ENCODE measurements around the gene CAMTA2. TPM values are rescaled to one million over a fixed set of nuclear protein-coding genes. Genes with fewer than 3 reads are reported as not detected.
A peak's percentile ranks its signal among the peaks of the same experiment; 100 is the strongest.

CAMTA2 gene
- total RNA-seq, 6 experiments from 2014 or later, result 15.3 to 21.1 (median 17.7) TPM

DNA sequence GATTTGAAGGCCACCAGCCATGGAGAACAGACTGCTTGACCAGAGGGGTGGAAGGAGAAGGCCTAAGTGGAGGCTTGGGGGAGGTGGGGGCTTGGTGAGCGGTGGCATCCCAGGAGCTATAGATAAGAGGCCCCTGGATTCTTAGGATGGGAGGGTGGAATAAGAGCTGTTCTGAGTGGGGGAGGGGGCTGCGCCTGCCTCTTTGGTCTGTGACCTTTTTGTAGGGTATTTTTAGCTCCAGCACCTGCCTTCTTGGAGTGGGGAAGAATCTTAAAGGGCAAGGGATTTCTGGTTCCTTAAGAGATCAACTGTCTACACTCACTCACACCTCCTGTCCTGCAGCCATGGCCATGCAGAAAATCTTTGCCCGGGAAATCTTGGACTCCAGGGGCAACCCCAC is 36.0 kb downstream of the CAMTA2 start:
- Histone ChIP-seq H3K36me3 (peaks cover 0 to 3% (median 0%) of the 10 kb centered on the region in 4 donors), H3K27ac (no peak overlapping the region), H3K9me3 (no peaks in the 10 kb centered on the region), H3K27me3 (no peaks in the 10 kb centered on the region), H3K4me3 (peak overlapping the region in 2 of 3 donors; percentile 91 to 100), H3K4me1 (peaks cover 0 to 15% (median 5%) of the 10 kb centered on the region in 4 donors)
- ATAC-seq (no peak), DNase-seq (no peak)
- TF ChIP-seq, protein P1, sequence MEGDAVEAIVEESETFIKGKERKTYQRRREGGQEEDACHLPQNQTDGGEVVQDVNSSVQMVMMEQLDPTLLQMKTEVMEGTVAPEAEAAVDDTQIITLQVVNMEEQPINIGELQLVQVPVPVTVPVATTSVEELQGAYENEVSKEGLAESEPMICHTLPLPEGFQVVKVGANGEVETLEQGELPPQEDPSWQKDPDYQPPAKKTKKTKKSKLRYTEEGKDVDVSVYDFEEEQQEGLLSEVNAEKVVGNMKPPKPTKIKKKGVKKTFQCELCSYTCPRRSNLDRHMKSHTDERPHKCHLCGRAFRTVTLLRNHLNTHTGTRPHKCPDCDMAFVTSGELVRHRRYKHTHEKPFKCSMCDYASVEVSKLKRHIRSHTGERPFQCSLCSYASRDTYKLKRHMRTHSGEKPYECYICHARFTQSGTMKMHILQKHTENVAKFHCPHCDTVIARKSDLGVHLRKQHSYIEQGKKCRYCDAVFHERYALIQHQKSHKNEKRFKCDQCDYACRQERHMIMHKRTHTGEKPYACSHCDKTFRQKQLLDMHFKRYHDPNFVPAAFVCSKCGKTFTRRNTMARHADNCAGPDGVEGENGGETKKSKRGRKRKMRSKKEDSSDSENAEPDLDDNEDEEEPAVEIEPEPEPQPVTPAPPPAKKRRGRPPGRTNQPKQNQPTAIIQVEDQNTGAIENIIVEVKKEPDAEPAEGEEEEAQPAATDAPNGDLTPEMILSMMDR (IDR thresholded peaks at IDR 0.05), result no peak
- TF ChIP-seq POLR2A (IDR thresholded peaks at IDR 0.05), result no peak
- 80% methylated on average over 1 of the region's 3 CpGs for WGBS (ENCODE audit: insufficient coverage, low coverage, low lambda C conversion rate, missing lambda C conversion rate)
- intact Hi-C loops (cut with DNase I), result no loop called here

DNA sequence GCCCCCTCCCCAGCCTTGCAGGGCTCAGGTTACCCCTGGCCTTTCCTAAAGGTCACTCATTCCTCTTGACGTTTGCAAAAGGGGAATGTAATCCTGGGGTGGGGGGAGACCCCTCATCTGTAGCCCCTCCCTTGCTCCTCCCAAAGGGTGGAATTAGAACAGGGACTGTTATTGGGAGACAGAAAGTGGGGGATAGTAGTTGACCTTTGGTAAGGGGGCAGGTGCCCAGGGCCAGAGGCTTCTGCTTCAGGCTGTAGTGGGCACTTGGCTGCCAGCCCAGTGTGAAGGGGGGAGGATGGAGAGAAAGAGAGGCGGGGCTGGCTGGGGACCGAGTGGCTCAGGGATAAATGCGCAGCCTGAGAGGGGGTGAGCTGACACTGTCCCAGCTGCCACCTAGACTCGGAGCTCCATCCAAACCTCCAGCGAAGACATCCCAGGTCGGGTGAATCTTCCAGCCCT is 36.7 kb downstream of the CAMTA2 start, which contains the start of gene ENO3:
ENO3 (plus strand) TSS at position 374 of the 459 bp plus-strand sequence. CDS start 711 bp downstream, outside the sequence.
- TF ChIP-seq POLR2A (IDR thresholded peaks at IDR 0.05), result peak; percentile 56
- TF ChIP-seq, protein P1 (IDR thresholded peaks at IDR 0.05), result no peak
- 16% methylated on average over 7 of the region's 7 CpGs for WGBS (ENCODE audit: insufficient coverage, low coverage, low lambda C conversion rate, missing lambda C conversion rate)
- peaks cover 0 to 22% (median 5%) of the 10 kb centered on the region in 4 donors for H3K4me1 ChIP-seq
- H3K27me3 ChIP-seq, result no peaks in the 10 kb centered on the region
- intact Hi-C loops (cut with DNase I), result no loop called here
- H3K36me3 ChIP-seq, result peaks cover 0 to 10% (median 0%) of the 10 kb centered on the region in 4 donors
- ATAC-seq, result peak in 1 of 4 donors; percentile 12
- peak within 1 kb of the TSS; percentile 97 to 98 (median 97) for H3K27ac ChIP-seq
- no peaks in the 10 kb centered on the region for H3K9me3 ChIP-seq
- peak; percentile 68 to 89 (median 82) for DNase-seq
- peak within 1 kb of the TSS; percentile 86 to 100 (median 91) for H3K4me3 ChIP-seq

DNA sequence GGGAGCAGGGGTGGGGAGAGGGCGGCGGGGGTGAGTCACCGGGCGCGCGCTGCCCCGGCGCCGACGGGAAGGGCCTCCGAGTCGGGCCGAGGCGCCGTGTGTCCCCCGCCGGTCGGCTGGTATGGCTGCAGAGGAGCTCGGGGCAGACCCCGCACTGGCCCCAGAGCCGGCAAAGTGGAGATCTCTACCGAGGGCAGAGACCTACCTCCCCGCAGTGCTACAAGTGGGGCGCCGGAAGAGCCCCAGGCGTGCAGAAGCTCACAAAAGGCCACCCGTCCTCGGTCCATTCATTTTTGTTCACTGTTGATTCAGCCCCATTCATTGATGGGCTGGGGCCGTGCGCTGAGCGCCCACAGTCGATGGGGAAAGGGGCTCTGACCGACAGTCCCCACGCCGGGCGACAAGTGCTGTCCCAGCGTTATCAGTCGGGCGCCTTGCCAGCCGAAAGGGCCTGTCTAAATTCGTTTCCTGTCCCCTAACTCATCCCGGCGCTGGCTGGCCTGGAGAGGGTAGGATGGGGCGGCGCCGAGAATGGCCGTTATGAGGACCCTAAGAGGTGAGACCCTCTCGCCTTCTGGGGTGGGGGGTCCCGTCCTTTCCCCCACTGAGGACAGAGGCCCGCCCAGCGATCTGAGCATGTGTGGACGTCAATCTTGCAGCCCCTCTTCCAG is 37.3 kb downstream of the CAMTA2 start:
- H3K9me3 ChIP-seq, result no peaks in the 10 kb centered on the region
- H3K27ac ChIP-seq, result peak overlapping the region; percentile 97 to 98 (median 97)
- ATAC-seq (peak; percentile 1 to 39 (median 19)), DNase-seq (peak; percentile 85 to 91 (median 86))
- TF ChIP-seq, protein P1 (IDR thresholded peaks at IDR 0.05), result no peak
- TF ChIP-seq POLR2A (IDR thresholded peaks at IDR 0.05), result peak; percentile 69
- H3K4me1 ChIP-seq, result peaks cover 0 to 28% (median 5%) of the 10 kb centered on the region in 4 donors
- no peaks in the 10 kb centered on the region for H3K27me3 ChIP-seq
- WGBS (ENCODE audit: insufficient coverage, low coverage, low lambda C conversion rate, missing lambda C conversion rate), result 5% methylated on average over 12 of the region's 52 CpGs
- H3K4me3 ChIP-seq, result peak overlapping the region; percentile 86 to 100 (median 91)
- intact Hi-C loops (cut with DNase I), result no loop called here
- peaks cover 0 to 16% (median 0%) of the 10 kb centered on the region in 4 donors for H3K36me3 ChIP-seq

DNA sequence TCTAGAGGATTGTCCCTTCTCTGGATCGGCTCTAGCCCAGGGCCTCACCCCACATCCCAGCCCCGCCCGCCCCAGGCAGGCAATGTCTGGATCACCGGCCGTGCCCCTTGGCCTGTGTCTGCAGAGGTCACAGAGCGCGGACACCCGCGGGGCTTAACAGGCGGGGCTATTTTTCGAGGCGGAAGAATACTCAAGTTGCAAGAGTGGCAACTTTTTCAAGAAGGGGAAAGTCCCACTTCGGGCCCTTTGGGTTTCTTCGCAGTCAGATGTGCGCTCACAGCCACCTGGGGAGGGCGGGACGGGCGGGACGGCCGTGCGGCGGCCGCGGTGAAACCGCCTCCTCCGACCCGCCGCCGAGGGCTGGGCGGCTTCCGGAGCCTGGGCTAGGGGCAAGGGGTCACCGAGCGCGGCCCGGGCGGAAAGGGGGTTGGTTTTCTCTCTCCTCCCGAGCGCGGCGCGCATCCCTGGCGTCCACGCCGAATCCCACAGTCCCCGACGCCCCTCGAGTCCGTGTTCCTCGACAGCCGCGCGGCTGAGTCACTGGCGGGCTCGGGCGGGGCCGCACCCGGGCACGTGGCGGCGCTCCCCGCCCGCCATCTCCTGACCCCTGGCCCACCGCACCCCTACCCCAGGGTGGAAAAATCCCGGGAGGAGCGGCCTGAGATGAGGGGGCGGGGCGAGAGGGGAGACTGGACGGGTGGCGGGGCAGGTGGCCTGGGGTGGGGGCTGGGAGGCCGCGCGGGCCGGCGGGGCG is 38.0 kb downstream of the CAMTA2 start:
- ATAC-seq (peak; percentile 30 to 65 (median 58)), DNase-seq (peak; percentile 87 to 94 (median 92))
- peak overlapping the region; percentile 97 to 98 (median 97) for H3K27ac ChIP-seq
- 2% methylated on average over 9 of the region's 75 CpGs for WGBS (ENCODE audit: insufficient coverage, low coverage, low lambda C conversion rate, missing lambda C conversion rate)
- H3K27me3 ChIP-seq, result no peaks in the 10 kb centered on the region
- peak overlapping the region; percentile 86 to 100 (median 91) for H3K4me3 ChIP-seq
- TF ChIP-seq, protein P1 (IDR thresholded peaks at IDR 0.05), result no peak
- TF ChIP-seq POLR2A (IDR thresholded peaks at IDR 0.05), result no peak
- intact Hi-C loops (cut with DNase I), result no loop called here
- H3K36me3 ChIP-seq, result peaks cover 0 to 20% (median 4%) of the 10 kb centered on the region in 4 donors
- H3K9me3 ChIP-seq, result no peaks in the 10 kb centered on the region
- H3K4me1 ChIP-seq, result peaks cover 0 to 29% (median 5%) of the 10 kb centered on the region in 4 donors

All from right lobe of liver (tissue), 6 donors.